Endothelial cell of umbilical vein (primary cell): ENCODE data around the gene PDE7B.

ENCODE experiments used
- EZH2 ChIP-seq: IDR thresholded peaks from 2 replicates; pipeline ENCODE4 v1.6.1; 2012; ENCODE audit warnings: borderline replicate concordance, low read depth, mild to moderate bottlenecking, moderate library complexity, low read length, inconsistent platforms; ENCODE audit not compliant: severe bottlenecking
- TF ChIP-seq, protein P1 (sequence below), 2 donors: IDR thresholded peaks; 1 replicate in 1 of 2; 2 replicates in 1 of 2; pipeline ENCODE4 v1.5.1; 2011; ENCODE audit warnings: low read length in 2 of 2, mild to moderate bottlenecking in 2 of 2, moderate library complexity in 2 of 2, control low read depth in 1 of 2, inconsistent platforms in 1 of 2, low read depth in 1 of 2; ENCODE audit not compliant: insufficient read depth in 1 of 2; ENCODE audit errors: extremely low read depth in 1 of 2

DNA sequence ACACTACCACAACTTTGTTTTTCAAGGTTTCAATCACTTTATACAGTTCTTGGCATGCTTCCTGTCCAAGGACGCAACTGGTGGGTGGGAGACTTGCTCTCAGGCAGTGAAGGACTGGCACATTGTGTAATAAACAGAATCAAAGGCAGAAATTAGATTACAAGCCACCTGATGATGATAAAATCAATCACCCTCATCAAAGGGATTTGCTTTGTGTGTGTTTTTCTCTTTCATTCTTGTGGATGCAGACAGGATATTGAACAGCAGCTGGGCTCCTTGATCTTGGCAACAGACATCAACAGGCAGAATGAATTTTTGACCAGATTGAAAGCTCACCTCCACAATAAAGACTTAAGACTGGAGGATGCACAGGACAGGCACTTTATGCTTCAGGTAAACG, 327.2 kb downstream of the PDE7B start:
- TF ChIP-seq, protein P1, sequence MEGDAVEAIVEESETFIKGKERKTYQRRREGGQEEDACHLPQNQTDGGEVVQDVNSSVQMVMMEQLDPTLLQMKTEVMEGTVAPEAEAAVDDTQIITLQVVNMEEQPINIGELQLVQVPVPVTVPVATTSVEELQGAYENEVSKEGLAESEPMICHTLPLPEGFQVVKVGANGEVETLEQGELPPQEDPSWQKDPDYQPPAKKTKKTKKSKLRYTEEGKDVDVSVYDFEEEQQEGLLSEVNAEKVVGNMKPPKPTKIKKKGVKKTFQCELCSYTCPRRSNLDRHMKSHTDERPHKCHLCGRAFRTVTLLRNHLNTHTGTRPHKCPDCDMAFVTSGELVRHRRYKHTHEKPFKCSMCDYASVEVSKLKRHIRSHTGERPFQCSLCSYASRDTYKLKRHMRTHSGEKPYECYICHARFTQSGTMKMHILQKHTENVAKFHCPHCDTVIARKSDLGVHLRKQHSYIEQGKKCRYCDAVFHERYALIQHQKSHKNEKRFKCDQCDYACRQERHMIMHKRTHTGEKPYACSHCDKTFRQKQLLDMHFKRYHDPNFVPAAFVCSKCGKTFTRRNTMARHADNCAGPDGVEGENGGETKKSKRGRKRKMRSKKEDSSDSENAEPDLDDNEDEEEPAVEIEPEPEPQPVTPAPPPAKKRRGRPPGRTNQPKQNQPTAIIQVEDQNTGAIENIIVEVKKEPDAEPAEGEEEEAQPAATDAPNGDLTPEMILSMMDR (IDR thresholded peaks at IDR 0.05; ENCODE audit: extremely low read depth in 1 of 2, insufficient read depth in 1 of 2, low read depth in 1 of 2, low read length in 2 of 2), result no peak
- no peak for TF ChIP-seq EZH2
